Right ventricle myocardium superior (tissue), 1 donor: ENCODE data around the gene TNKS2. TPM values are rescaled to one million over a fixed set of nuclear protein-coding genes. Genes with fewer than 3 reads are reported as not detected.
"Not testable (repeated sequence)": the region's sequence is repeated elsewhere in the genome, so short reads cannot be mapped to it uniquely, and the experiment has no call there.

Experiments
- ATAC-seq: fragments of 200-7000 bp; cut with Tn5 transposase; one replicate; pipeline ENCODE4 v1.9.1; 2020; ENCODE audit warnings: mild to moderate bottlenecking; ENCODE audit not compliant: poor library complexity
- DNase-seq: peaks from one replicate; pipeline ENCODE4 v3.0.0-alpha.2; 2020
- intact Hi-C: fragments of 100-400 bp; cut with DNase I; formaldehyde crosslinking; loops from one replicate; pipeline ENCODE4 v1.11.2; 2022
- long read RNA-seq: library from polyadenylated mRNA; unstranded; transcript quantifications from one replicate; pipeline ENCODE4 v2.0.0, GENCODE V29; 2021
- total RNA-seq: library from RNA; stranded (reverse); fragmentation: NEBNext Ultra II Directional; extraction: Animal tissue kit (Norgen Biotek cat#: 25700); gene quantifications from one replicate; pipeline ENCODE4 v1.2.1, GENCODE V29; 2021
- donor health status: DM: no; HTN: yes; CAD: no; lungs with severe emphysema.

Gene TNKS2
- total RNA-seq: 12.2 TPM
- long read RNA-seq, full-length matches to known transcripts: 2 of 5 reads
- long read RNA-seq, partial matches to known transcripts: 2 of 5 reads
- long read RNA-seq, other reads (novel, unspliced or antisense): 1 of 5 reads

- ATAC-seq: peak; percentile 97
- intact Hi-C loops: no loop called here
Measured at GRCh38 chr10:91797874-91798648, at the start of gene TNKS2. Gene TNKS2 (plus strand): TSS chr10:91798426. CDS start chr10:91798691, 265 bp downstream.

DNA sequence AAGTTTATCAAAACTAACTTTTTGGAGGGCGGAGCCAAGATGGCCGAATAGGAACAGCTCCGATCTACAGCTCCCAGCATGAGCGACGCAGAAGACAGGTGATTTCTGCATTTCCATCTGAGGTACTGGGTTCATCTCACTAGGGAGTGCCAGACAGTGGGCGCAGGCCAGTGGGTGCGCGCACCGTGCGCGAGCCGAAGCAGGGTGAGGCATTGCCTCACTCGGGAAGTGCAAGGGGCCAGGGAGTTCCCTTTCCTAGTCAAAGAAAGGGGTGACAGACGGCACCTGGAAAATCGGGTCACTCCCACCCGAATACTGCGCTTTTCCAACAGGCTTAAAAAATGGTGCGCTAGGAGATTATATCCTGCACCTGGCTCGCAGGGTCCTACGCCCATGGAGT lies 48.6 kb upstream of the TNKS2 start:
- DNase-seq, ATAC-seq, intact Hi-C loops: not testable (repeated sequence)

More at GRCh38 chr10:91797874-91798648, at the start of gene TNKS2:
- DNase-seq: peak; percentile 97

GRCh38 chr10:91756286-91756685 lies 41.9 kb upstream of the TNKS2 start:
- no peak for DNase-seq
- intact Hi-C loops: loop anchor here (5.0 kb wide), 1 partner anchor 156 kb away; no protein-coding TSS in a partner anchor
- ATAC-seq: no peak

DNA sequence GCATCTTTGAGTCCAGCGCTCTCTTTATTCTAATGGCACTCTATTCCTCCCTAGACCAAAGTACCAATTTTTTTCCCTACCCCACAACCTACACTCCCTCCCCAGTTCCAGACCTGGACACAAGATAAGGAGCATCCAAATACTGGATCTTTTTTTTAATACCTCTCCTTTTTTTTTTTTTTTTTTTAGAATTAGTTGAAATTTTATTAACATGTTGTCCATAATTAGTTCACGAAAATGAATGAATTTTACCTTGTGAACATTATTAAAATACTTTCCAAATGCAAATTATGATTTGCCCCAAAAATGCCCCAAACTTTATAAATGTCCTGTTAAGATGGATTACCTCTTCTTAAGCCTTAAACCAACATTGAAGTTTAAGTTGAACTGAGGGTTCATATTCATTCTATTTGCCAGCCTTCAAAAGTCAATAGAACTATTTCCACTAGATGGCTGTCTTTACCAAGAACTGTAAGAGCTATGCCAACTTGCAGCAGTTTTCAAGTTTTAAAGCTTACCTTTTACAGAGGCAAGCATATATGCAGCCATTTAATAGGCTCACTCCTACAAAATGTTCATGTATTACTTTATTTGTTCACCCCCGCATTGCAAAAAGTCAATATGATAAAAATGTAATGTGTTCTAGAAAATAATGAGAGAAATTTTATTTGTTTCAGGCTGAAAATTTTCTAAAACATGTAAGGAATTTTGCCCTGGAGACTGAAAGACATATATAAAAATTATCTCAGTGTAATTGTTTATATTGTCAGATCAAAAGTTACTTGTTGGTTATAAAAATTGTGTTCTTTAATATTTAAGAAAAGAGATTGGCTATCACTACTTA lies 39.7 kb upstream of the TNKS2 start:
- intact Hi-C loops: loop anchor here (5.0 kb wide), 1 partner anchor 154 kb away; no protein-coding TSS in a partner anchor
- DNase-seq: no peak
- peak; percentile 75 for ATAC-seq

- DNase-seq: no peak
- no peak for ATAC-seq
- intact Hi-C loops: loop anchor here (5.0 kb wide), 1 partner anchor 153 kb away; no protein-coding TSS in a partner anchor
Measured at GRCh38 chr10:91759581-91759986, 38.6 kb upstream of the TNKS2 start.

DNA sequence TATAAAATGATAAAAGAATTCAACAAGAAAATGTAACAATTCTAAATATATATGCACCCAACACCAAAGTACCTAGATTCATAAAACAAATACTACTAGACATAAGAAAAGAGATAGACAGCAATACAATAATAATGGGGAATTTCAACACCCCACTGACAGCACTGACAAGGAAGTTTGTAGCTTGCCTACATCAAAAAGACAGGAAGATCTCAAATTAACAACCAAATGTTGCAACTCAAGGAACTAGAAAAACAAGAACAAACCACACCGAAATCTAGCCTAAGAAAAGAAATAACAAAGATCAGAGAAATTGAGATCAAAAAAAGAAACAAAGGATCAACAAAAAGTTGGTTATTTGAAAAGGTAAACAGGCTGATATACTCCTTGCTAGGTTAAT lies 36.5 kb upstream of the TNKS2 start:
- intact Hi-C loops: no loop called here
- ATAC-seq (no peak), DNase-seq (no peak)

- DNase-seq: no peak
- no peak for ATAC-seq
- intact Hi-C loops: no loop called here
Measured at GRCh38 chr10:91762878-91763277, 35.3 kb upstream of the TNKS2 start.

DNA sequence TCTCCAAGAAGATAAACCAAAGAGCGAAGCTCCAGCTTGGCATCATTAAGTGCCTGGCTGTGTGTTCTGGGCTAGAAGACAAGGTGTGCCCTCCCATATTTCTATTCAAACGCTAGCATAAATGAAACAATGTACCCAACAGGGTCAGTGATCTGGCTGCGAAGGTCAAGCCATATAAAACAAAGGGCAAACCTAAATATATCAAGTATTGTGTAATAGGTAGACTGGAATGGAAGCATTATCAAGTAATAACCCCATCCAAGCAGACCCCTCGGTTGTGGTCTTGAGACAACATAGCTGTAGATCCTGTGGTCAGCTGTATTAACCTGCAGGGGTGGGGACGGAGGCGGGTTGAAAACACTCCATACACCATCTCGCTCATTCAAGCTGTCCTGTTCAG lies 31.6 kb upstream of the TNKS2 start:
- DNase-seq (no peak), ATAC-seq (no peak)
- intact Hi-C loops: no loop called here

- DNase-seq: no peak
- no peak for ATAC-seq
- intact Hi-C loops: no loop called here
Measured at GRCh38 chr10:91768123-91768522, 30.1 kb upstream of the TNKS2 start.

DNA sequence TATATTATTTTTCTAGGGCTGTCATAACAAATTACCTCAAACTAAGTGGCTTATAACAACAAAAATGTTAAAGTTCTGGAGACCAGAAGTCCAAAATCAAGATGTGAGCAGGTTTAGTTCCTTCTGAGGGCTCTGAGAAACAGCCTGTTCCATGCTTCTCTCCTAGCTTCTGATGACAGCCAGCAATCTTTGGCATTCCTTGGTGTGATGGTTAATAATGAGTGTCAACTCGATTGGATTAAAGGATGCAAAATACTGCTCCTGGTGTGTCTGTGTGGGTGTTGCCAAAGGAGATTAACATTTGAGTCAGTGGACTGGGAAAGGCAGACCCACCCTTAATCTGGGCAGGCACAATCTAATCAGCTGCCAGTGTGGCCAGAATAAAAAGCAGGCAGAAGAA lies 26.3 kb upstream of the TNKS2 start:
- ATAC-seq (no peak), DNase-seq (no peak)
- intact Hi-C loops: no loop called here

- intact Hi-C loops: no loop called here
- DNase-seq (no peak), ATAC-seq (no peak)
Measured at GRCh38 chr10:91772461-91772860, 25.8 kb upstream of the TNKS2 start.

- ATAC-seq (no peak), DNase-seq (no peak)
- intact Hi-C loops: no loop called here
Measured at GRCh38 chr10:91772869-91773268, 25.4 kb upstream of the TNKS2 start.

- intact Hi-C loops: no loop called here
- no peak for ATAC-seq
Measured at GRCh38 chr10:91774571-91774970, 23.7 kb upstream of the TNKS2 start.

DNA sequence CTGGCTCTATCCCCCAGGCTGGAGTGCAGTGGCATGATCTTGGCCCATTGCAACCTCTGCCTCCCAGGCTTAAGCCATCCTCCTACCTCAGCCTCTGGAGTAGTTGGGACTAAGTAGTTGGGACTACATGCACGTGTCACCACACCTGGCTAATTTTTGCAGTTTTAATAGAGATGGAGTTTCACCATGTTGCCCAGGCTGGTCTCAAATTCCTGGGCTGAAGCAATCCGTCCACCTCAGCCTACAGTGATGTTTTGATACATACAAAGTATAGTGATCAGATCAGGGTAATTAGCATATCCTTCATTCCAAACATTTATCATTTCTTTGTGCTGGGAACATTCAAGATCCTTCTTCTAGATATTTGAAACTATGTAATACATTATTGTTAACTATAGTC lies 22.5 kb upstream of the TNKS2 start:
- intact Hi-C loops: no loop called here
- no peak for DNase-seq
- no peak for ATAC-seq

More at GRCh38 chr10:91774571-91774970, 23.7 kb upstream of the TNKS2 start:
- no peak for DNase-seq

DNA sequence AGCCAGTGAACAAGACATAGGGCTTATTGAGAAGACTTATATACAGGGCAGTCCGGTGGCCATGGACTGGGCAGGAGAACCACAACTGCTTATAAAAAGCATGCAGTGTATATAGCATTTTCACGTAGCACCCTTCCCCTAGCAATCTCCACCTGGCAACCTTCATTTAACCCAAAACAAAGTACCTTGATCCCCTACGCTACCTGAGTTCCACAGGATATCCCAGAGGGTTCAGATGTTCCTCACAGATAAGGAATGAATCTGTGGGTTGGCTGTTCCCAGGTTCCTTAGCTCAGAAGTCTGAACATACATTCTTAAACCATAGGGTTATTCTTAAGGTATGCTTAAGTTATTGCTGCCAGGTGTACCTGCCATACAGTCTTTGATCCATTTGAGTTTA lies 22.0 kb upstream of the TNKS2 start:
- DNase-seq (no peak), ATAC-seq (no peak)

DNA sequence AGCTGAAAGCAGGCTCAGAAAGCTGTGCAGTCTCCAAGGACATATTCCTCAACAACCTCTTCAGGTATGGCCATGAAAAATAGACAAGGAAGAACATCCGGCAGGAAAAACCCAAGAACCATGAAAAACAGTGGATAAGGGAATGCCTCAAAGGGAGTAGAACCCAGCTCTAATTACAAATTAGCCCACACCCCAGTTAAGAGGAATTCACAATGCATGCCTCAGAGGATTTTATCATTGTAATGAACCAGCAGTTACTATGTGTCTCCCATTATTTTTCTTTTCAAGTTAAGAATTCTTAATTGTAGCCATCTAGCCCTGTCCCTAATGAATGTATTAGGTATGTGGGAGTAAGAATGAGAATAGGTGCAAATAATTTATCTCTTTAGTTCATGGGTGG lies 19.7 kb upstream of the TNKS2 start:
- no peak for ATAC-seq
- intact Hi-C loops: no loop called here

More for the DNA sequence above, 22.0 kb upstream of the TNKS2 start:
- intact Hi-C loops: no loop called here

DNA sequence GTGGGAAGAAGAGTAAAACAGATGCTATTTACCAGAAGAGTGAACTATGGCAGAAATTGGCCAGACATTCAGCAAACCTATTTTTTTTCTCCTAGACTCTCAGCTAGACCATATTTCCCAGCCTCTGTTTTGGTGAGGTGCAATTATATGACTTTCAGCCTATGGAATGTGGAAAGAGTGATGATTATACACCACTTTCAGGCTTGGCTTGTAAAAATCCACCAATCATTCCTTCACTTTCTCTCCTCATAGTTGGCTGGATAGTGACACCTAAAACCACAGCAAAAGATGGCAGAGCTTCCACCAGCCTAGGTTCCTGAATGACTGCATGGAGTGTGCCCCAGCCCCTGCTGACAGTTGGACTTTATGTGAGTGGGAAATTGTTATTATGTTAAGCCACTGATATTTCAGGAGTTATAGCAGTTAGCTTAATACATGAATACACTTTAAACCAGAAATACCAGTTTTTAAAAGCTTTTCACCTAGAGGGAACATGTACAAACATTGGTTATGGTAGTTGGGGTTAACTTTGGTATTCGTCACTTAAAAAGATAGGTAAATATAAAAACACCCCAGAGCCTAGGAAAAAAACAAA lies 19.1 kb upstream of the TNKS2 start:
- intact Hi-C loops: no loop called here
- no peak for ATAC-seq
- DNase-seq: no peak

More for the DNA sequence above, 19.7 kb upstream of the TNKS2 start:
- no peak for DNase-seq

DNA sequence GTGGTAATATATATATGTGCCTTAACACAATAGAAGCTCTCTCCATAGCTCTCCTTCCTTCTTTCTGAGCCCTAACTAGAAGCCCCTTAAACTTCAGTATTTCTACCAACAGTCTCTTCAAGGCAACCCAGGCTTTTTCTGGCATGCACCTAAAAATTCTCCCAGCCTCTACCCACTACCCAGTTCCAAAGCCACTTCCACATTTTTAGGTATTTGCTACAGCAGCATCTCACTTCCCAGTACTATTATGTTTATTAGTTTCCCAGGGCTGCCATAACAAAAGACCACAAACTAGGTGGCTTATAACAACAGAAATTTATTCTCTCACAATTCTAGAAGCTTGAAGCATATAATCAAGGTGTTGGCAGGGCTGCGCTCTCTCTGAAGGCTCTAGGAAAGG lies 15.7 kb upstream of the TNKS2 start:
- intact Hi-C loops: no loop called here

GRCh38 chr10:91785830-91786229 lies 12.4 kb upstream of the TNKS2 start:
- intact Hi-C loops: no loop called here
- DNase-seq (no peak), ATAC-seq (no peak)

More for the DNA sequence above, 15.7 kb upstream of the TNKS2 start:
- no peak for DNase-seq
- no peak for ATAC-seq
